Measurements from ENCODE around the gene CDK19.
"Not testable (repeated sequence)": the region's sequence is repeated elsewhere in the genome, so short reads cannot be mapped to it uniquely, and the experiment has no call there.

CDK19 gene

GRCh38 chr6:110581679-110582078 is 233.6 kb downstream of the CDK19 start:
- DNase-seq (ENCODE audit: low read depth, low spot score), result no peak

GRCh38 chr6:110577596-110578167 is 237.6 kb downstream of the CDK19 start:
- not testable (repeated sequence) for DNase-seq (ENCODE audit: low read depth, low spot score)

- DNase-seq (ENCODE audit: low read depth, low spot score), result no peak
Observed at GRCh38 chr6:110575925-110576463, 239.3 kb downstream of the CDK19 start.

GRCh38 chr6:110574817-110575216 is 240.5 kb downstream of the CDK19 start:
- DNase-seq (ENCODE audit: low read depth, low spot score), result no peak

DNA sequence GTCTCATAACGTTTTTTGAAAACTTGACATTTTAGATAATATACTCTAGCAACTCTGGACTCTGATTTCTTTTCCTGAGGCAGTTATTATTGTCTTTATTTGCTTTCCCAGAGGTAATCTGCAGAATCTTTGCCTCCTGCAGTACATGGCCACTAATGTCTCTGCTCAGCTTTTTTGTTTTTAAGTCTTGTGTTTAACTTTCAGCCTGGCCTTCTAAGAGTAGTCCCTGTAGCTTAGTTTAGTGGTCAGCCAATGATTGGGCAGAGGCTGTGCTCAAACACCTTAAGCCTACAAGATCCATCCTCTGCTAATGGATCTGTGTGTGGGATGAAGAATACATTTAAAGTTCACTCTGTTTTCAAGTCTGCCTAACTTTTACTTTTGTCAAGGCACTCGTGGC is 241.7 kb downstream of the CDK19 start:
- DNase-seq (ENCODE audit: low read depth, low spot score), result no peak

DNA sequence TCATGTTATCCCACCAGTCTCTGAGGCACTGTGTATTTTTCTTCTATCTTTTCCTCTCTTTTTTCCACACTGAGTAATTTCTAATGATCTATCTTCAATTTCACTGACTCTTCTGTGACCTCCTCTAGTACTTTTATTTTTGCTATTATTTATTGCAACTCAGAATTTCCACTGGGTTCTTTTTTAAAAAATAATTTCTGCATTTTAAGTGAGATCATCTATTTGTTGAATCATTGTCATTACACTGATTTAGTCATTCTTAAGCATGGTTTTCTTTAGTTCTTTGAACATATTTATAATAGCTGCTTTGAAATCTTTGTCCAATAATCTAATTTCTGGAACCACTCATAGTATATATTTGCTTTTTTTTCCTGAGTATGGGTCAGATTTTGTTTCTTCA is 242.1 kb downstream of the CDK19 start:
- no peak for DNase-seq (ENCODE audit: low read depth, low spot score)

GRCh38 chr6:110567957-110568696 is 247.1 kb downstream of the CDK19 start:
- no peak for DNase-seq (ENCODE audit: low read depth, low spot score)

DNA sequence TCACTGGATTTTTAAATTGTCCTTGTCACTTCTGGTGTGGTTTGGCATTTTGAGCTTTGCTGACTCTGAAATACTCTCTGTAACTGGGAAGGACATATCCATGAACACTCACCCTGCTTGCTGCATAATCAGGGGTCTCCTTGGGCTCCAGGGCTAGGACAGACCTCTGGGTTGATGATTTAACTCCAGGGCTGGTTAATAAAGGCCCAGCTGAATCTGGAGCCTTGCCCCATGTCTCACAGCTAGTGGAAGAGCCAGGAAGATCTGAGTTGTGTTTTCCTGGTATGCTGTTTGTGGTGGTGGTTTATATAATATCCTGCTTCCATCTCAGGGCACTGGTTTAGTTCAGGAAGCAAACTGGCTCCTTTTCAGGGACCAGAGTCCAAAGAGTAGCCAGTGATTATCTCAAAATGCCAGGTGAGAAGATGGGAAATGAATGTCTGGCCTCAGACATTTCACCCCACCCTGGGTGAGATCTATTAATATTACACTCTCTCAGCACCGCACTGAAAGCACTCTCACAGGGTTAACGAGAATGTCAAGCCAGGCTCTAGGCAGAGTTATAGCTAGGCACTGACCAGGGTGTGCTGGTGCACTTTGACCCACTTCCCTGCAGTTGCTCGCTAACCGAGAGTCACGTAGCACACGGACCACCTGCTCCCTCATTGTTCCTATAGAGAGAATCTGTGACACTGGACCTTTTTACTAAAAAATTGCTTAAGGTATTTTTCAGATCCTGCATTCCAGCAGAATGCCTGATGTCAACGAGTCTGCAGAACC is 248.7 kb downstream of the CDK19 start:
- peak; percentile 44 for DNase-seq (ENCODE audit: low read depth, low spot score)

DNA sequence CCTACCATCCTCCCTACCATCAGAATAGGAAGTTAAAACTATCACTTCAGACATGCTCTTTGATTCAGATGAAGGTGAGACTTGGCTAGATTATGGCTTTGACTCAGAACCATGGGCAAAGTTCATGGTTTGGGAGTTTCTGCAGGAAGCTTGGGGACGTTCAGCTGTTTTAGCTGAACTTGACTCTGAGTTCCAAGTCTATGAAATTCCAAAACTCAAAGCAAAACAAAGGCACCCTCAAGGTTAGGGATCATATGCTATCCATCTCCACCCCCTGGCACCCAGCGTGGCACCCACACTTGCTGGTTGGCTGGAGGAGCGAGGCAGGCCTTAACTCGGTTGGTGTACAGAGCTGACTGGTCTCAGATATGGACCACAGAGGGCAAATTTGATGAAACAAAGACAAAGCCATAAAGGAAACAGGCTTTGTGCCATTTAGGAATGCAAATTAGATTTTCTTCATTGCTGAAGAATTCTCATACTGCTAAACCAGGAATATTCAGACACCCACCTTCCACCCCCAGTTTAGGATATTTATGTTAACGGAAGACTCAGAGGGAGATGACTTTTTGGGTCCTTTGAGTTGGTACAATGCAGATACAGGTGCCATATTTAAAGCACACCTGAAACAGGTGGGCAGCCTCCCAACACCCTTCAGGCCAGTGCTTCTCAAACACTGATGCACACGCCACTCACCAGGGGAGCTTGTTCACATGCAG is 250.4 kb downstream of the CDK19 start:
- DNase-seq (ENCODE audit: low read depth, low spot score), result no peak

DNA sequence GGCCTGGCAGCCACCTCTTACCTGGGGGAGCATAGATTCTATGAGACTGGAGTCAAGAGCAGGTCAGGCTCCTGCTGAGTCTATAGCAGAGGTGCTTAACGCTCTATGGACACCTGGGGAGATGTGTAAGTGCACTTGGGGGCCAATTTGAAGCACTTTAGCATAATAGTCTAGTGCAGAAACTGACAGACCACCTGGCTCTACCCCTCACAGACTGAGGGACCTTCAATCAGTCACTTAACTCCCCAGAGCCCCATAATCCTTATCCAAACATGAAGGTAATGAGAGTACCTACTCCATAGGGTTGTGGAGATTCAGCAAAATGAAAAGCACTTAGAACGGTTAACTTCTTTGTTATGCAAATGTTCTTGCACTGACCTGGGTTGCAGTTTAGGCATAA is 251.6 kb downstream of the CDK19 start:
- DNase-seq (ENCODE audit: low read depth, low spot score), result no peak

- no peak for DNase-seq (ENCODE audit: low read depth, low spot score)
Observed at GRCh38 chr6:110562316-110562915, 252.9 kb downstream of the CDK19 start.

- no peak for DNase-seq (ENCODE audit: low read depth, low spot score)
Observed at GRCh38 chr6:110561696-110562095, 253.6 kb downstream of the CDK19 start.

- no peak for DNase-seq (ENCODE audit: low read depth, low spot score)
Observed at GRCh38 chr6:110561008-110561396, 254.3 kb downstream of the CDK19 start.

DNA sequence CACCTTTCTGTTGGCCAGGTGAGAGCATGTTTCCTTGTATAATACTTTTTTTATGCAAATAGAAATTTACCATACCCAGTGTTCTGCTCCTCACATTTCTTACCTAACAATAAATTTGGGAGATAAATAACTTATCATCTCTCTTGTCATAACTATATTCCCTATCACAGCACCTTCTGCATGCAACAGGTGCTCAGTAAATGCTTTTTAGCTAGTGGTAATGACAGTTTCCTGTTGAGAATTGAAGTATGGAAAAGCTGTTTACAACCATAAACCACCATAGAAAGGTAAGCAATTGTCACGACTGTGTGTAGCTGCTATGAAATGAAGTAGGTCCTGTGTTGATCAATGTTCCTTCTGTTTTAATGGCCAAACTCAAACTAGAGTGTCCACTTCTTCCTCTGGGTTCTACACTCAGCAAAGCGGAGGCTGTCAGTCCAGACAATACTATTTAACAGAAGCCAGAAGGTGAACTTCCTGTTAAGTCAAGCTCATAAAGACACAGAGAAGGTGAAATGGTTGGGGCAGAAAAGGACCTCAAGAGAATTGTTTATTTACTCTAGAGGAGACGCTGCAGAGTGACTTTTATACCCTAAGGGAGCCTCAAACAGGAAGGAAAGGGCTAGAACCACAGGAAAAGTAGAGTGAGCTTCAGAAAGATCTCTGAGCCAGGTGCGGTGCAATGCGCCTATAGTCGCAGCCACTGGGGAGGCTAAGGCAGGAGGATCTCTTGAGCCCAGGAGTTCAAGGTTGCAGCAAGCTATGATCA is 254.8 kb downstream of the CDK19 start:
- no peak for DNase-seq (ENCODE audit: low read depth, low spot score)

Measured in astrocyte of the hippocampus (primary cell).